Measurements from ENCODE around the gene PTPN18. TPM values are rescaled to one million over a fixed set of nuclear protein-coding genes. Genes with fewer than 3 reads are reported as not detected.

PTPN18 gene
- total RNA-seq, 4 donors from 2014 or later, result 18.0 to 72.4 (median 28.4) TPM

- no peak for DNase-seq (ENCODE audit: low spot score in 2 of 2)
- peaks cover 15% of the 10 kb centered on the region for H3K4me1 ChIP-seq
- WGBS, result 89% methylated on average over 5 of the region's 5 CpGs
- H3K9me3 ChIP-seq, result no peaks in the 10 kb centered on the region
- no peak overlapping the region for H3K27ac ChIP-seq
- H3K4me3 ChIP-seq, result no peak overlapping the region
- TF ChIP-seq POLR2AphosphoS5 (IDR thresholded peaks at IDR 0.05) (no peak), CTCF (IDR thresholded peaks at IDR 0.05) (no peak), POLR2A (IDR thresholded peaks at IDR 0.05) (no peak), EP300 (IDR thresholded peaks at IDR 0.05) (no peak)
- H3K27me3 ChIP-seq, result no peaks in the 10 kb centered on the region
- H3K36me3 ChIP-seq, result no peaks in the 10 kb centered on the region
These were observed 21.6 kb downstream of the PTPN18 start for GRCh38 chr2:130377491-130377890.

- Histone ChIP-seq H3K36me3 (no peaks in the 10 kb centered on the region), H3K4me1 (peaks cover 7% of the 10 kb centered on the region), H3K4me3 (no peak overlapping the region), H3K27me3 (no peaks in the 10 kb centered on the region), H3K9me3 (no peaks in the 10 kb centered on the region), H3K27ac (no peak overlapping the region)
- DNase-seq (ENCODE audit: low spot score in 2 of 2), result no peak
- TF ChIP-seq POLR2A (IDR thresholded peaks at IDR 0.05), result no peak
- TF ChIP-seq EP300 (IDR thresholded peaks at IDR 0.05), result no peak
- TF ChIP-seq CTCF (IDR thresholded peaks at IDR 0.05), result no peak
- no peak for TF ChIP-seq POLR2AphosphoS5 (IDR thresholded peaks at IDR 0.05)
- 84% methylated on average over 3 of the region's 3 CpGs for WGBS
These were observed 22.5 kb downstream of the PTPN18 start for GRCh38 chr2:130378206-130378897.

- H3K27ac ChIP-seq, result no peak overlapping the region
- peaks cover 2% of the 10 kb centered on the region for H3K4me1 ChIP-seq
- WGBS, result 79% methylated on average over 3 of the region's 3 CpGs
- no peaks in the 10 kb centered on the region for H3K36me3 ChIP-seq
- DNase-seq (ENCODE audit: low spot score in 2 of 2), result no peak
- no peak overlapping the region for H3K4me3 ChIP-seq
- no peaks in the 10 kb centered on the region for H3K27me3 ChIP-seq
- no peak for TF ChIP-seq CTCF (IDR thresholded peaks at IDR 0.05)
- no peak for TF ChIP-seq POLR2AphosphoS5 (IDR thresholded peaks at IDR 0.05)
- no peak for TF ChIP-seq POLR2A (IDR thresholded peaks at IDR 0.05)
- no peak for TF ChIP-seq EP300 (IDR thresholded peaks at IDR 0.05)
- no peaks in the 10 kb centered on the region for H3K9me3 ChIP-seq
These were observed 23.0 kb downstream of the PTPN18 start for GRCh38 chr2:130378898-130379214.

GRCh38 chr2:130380096-130380934 lies 24.5 kb downstream of the PTPN18 start:
- H3K27ac ChIP-seq, result no peak overlapping the region
- no peaks in the 10 kb centered on the region for H3K4me1 ChIP-seq
- no peaks in the 10 kb centered on the region for H3K27me3 ChIP-seq
- WGBS, result 96% methylated on average over 10 of the region's 11 CpGs
- H3K4me3 ChIP-seq, result no peak overlapping the region
- H3K9me3 ChIP-seq, result no peaks in the 10 kb centered on the region
- no peaks in the 10 kb centered on the region for H3K36me3 ChIP-seq
- no peak for TF ChIP-seq CTCF (IDR thresholded peaks at IDR 0.05)
- TF ChIP-seq POLR2A (IDR thresholded peaks at IDR 0.05), result no peak
- TF ChIP-seq POLR2AphosphoS5 (IDR thresholded peaks at IDR 0.05), result no peak
- TF ChIP-seq EP300 (IDR thresholded peaks at IDR 0.05), result no peak
- no peak for DNase-seq (ENCODE audit: low spot score in 2 of 2)

GRCh38 chr2:130381145-130381544 lies 25.3 kb downstream of the PTPN18 start:
- Histone ChIP-seq H3K4me1 (no peaks in the 10 kb centered on the region), H3K27ac (no peak overlapping the region), H3K4me3 (no peak overlapping the region), H3K36me3 (no peaks in the 10 kb centered on the region), H3K9me3 (no peaks in the 10 kb centered on the region), H3K27me3 (no peaks in the 10 kb centered on the region)
- no peak for TF ChIP-seq POLR2A (IDR thresholded peaks at IDR 0.05)
- no peak for TF ChIP-seq POLR2AphosphoS5 (IDR thresholded peaks at IDR 0.05)
- no peak for TF ChIP-seq EP300 (IDR thresholded peaks at IDR 0.05)
- no peak for TF ChIP-seq CTCF (IDR thresholded peaks at IDR 0.05)
- DNase-seq (ENCODE audit: low spot score in 2 of 2), result no peak
- 90% methylated on average over 4 of the region's 4 CpGs for WGBS
